Skeletal muscle tissue (tissue), 4 donors: ENCODE measurements around the gene IRF7. TPM values are rescaled to one million over a fixed set of nuclear protein-coding genes. Genes with fewer than 3 reads are reported as not detected.

ENCODE experiments used
- H3K27ac ChIP-seq: one replicate; pipeline ENCODE4 v1.7.0; 2013; ENCODE audit warnings: mild to moderate bottlenecking, low read depth, low read length, inconsistent platforms
- H3K27me3 ChIP-seq, 3 donors: one replicate each; pipeline ENCODE4 v1.7.0; 2013; ENCODE audit warnings: low read length in 3 of 3; ENCODE audit not compliant: control insufficient read depth in 3 of 3, insufficient read depth in 3 of 3
- H3K36me3 ChIP-seq, 3 donors: one replicate each; pipeline ENCODE4 v1.7.0; 2013; ENCODE audit warnings: low read length in 3 of 3; ENCODE audit not compliant: control insufficient read depth in 3 of 3, insufficient read depth in 3 of 3
- H3K4me1 ChIP-seq, 3 donors: one replicate each; pipeline ENCODE4 v1.7.0; 2013; ENCODE audit warnings: low read length in 3 of 3, mild to moderate bottlenecking in 3 of 3; ENCODE audit not compliant: control insufficient read depth in 3 of 3, insufficient read depth in 3 of 3
- H3K4me3 ChIP-seq, 3 donors: one replicate each; pipeline ENCODE4 v1.7.0; 2013; ENCODE audit warnings: low read length in 3 of 3
- H3K9ac ChIP-seq, 3 donors: one replicate each; pipeline ENCODE4 v1.7.0; 2013; ENCODE audit warnings: low read length in 3 of 3, mild to moderate bottlenecking in 3 of 3, moderate library complexity in 2 of 3, low read depth in 1 of 3
- H3K9me3 ChIP-seq, 3 donors: one replicate each; pipeline ENCODE4 v1.7.0; 2013; ENCODE audit warnings: low read length in 3 of 3; ENCODE audit not compliant: control insufficient read depth in 3 of 3
- total RNA-seq: library from RNA; depleted of rRNA; stranded (reverse); fragments of >200 nt; gene quantifications from one replicate; pipeline ENCODE4 v1.2.3, GENCODE V29; 2014
- donor health status: Osteomylitis.

Gene IRF7
- total RNA-seq, 1 donor from 2014 or later: 6.8 TPM

GRCh38 chr11:630871-631270 is 15.1 kb upstream of the IRF7 start:
- H3K4me3 ChIP-seq: no peak overlapping the region
- peaks cover 9 to 21% (median 17%) of the 10 kb centered on the region in 3 donors for H3K4me1 ChIP-seq
- no peak overlapping the region for H3K9ac ChIP-seq
- no peak overlapping the region for H3K27ac ChIP-seq
- no peaks in the 10 kb centered on the region for H3K9me3 ChIP-seq
- H3K36me3 ChIP-seq: no peaks in the 10 kb centered on the region
- peaks cover under 1 to 1% (median under 1%) of the 10 kb centered on the region in 3 donors for H3K27me3 ChIP-seq

GRCh38 chr11:629237-629583 is 13.5 kb upstream of the IRF7 start:
- no peaks in the 10 kb centered on the region for H3K36me3 ChIP-seq
- H3K27ac ChIP-seq: peak overlapping the region; percentile 86
- H3K27me3 ChIP-seq: peaks cover 0 to 5% (median 4%) of the 10 kb centered on the region in 3 donors
- no peaks in the 10 kb centered on the region for H3K9me3 ChIP-seq
- peaks cover 9 to 21% (median 17%) of the 10 kb centered on the region in 3 donors for H3K4me1 ChIP-seq
- H3K4me3 ChIP-seq: peak overlapping the region in 2 of 3 donors; percentile 6 to 36
- H3K9ac ChIP-seq: peak overlapping the region in 2 of 3 donors; percentile 24 to 77

GRCh38 chr11:628056-628455 is 12.3 kb upstream of the IRF7 start:
- Histone ChIP-seq H3K27ac (peak overlapping the region; percentile 86), H3K36me3 (no peaks in the 10 kb centered on the region), H3K27me3 (peaks cover 0 to 7% (median 4%) of the 10 kb centered on the region in 3 donors), H3K4me3 (peak overlapping the region; percentile 38 to 77 (median 46)), H3K4me1 (peaks cover 9 to 20% (median 16%) of the 10 kb centered on the region in 3 donors), H3K9ac (peak overlapping the region; percentile 50 to 77 (median 51)), H3K9me3 (no peaks in the 10 kb centered on the region)

GRCh38 chr11:627308-627576 is 11.5 kb upstream of the IRF7 start:
- Histone ChIP-seq H3K27ac (no peak overlapping the region), H3K27me3 (peaks cover 0 to 7% (median 4%) of the 10 kb centered on the region in 3 donors), H3K9me3 (no peaks in the 10 kb centered on the region), H3K4me3 (no peak overlapping the region), H3K4me1 (peaks cover 9 to 18% (median 11%) of the 10 kb centered on the region in 3 donors), H3K36me3 (no peaks in the 10 kb centered on the region), H3K9ac (no peak overlapping the region)

- H3K36me3 ChIP-seq: no peaks in the 10 kb centered on the region
- peak within 1 kb of the TSS; percentile 86 for H3K27ac ChIP-seq
- peak within 1 kb of the TSS in 2 of 3 donors; percentile 46 to 77 for H3K4me3 ChIP-seq
- H3K4me1 ChIP-seq: peaks cover 9 to 18% (median 11%) of the 10 kb centered on the region in 3 donors
- H3K9me3 ChIP-seq: no peaks in the 10 kb centered on the region
- peak within 1 kb of the TSS in 1 of 3 donors; percentile 77 for H3K9ac ChIP-seq
- H3K27me3 ChIP-seq: peaks cover 0 to 7% (median 4%) of the 10 kb centered on the region in 3 donors
Observed at GRCh38 chr11:626475-627307, 10.9 kb upstream of the IRF7 start, which contains the start of gene SCT. Gene SCT, minus strand, starts transcription at chr11:627181. Its CDS starts 38 bp downstream, at chr11:627143.

- H3K27me3 ChIP-seq: peaks cover 0 to 7% (median 4%) of the 10 kb centered on the region in 3 donors
- no peaks in the 10 kb centered on the region for H3K9me3 ChIP-seq
- no peaks in the 10 kb centered on the region for H3K36me3 ChIP-seq
- H3K9ac ChIP-seq: no peak overlapping the region
- H3K4me1 ChIP-seq: peaks cover 9 to 18% (median 9%) of the 10 kb centered on the region in 3 donors
- no peak overlapping the region for H3K27ac ChIP-seq
- H3K4me3 ChIP-seq: no peak overlapping the region
Observed at GRCh38 chr11:625636-626268, 10.0 kb upstream of the IRF7 start.

- no peak within 1 kb of the TSS for H3K4me3 ChIP-seq
- H3K27me3 ChIP-seq: peaks cover 0 to 7% (median 4%) of the 10 kb centered on the region in 3 donors
- H3K27ac ChIP-seq: no peak within 1 kb of the TSS
- no peaks in the 10 kb centered on the region for H3K9me3 ChIP-seq
- peaks cover 9 to 15% (median 9%) of the 10 kb centered on the region in 3 donors for H3K4me1 ChIP-seq
- no peaks in the 10 kb centered on the region for H3K36me3 ChIP-seq
- H3K9ac ChIP-seq: no peak within 1 kb of the TSS
Observed at GRCh38 chr11:624705-625635, 9.2 kb upstream of the IRF7 start, which contains the start of gene CDHR5. Gene CDHR5, minus strand, starts transcription at chr11:624955. Its CDS starts 53 bp downstream, at chr11:624902.

- Histone ChIP-seq H3K9me3 (no peaks in the 10 kb centered on the region), H3K27ac (no peak overlapping the region), H3K36me3 (no peaks in the 10 kb centered on the region), H3K9ac (no peak overlapping the region), H3K4me1 (peaks cover 4 to 8% (median 7%) of the 10 kb centered on the region in 3 donors), H3K4me3 (no peak overlapping the region), H3K27me3 (peaks cover 0 to 7% (median 4%) of the 10 kb centered on the region in 3 donors)
Observed at GRCh38 chr11:623999-624704, 8.4 kb upstream of the IRF7 start.

GRCh38 chr11:623349-623869 is 7.7 kb upstream of the IRF7 start:
- Histone ChIP-seq H3K4me1 (peaks cover 4 to 5% (median 4%) of the 10 kb centered on the region in 3 donors), H3K4me3 (no peak overlapping the region), H3K27ac (no peak overlapping the region), H3K36me3 (peaks cover 0 to under 1% (median 0%) of the 10 kb centered on the region in 3 donors), H3K9me3 (no peaks in the 10 kb centered on the region), H3K9ac (no peak overlapping the region), H3K27me3 (peaks cover 0 to 7% (median 4%) of the 10 kb centered on the region in 3 donors)
